Measurements from ENCODE around the gene SECISBP2L. TPM values are rescaled to one million over a fixed set of nuclear protein-coding genes. Genes with fewer than 3 reads are reported as not detected.

The SECISBP2L gene
- 5.2 TPM for polyA plus RNA-seq (2012; ENCODE audit: insufficient read depth, insufficient read length, low read depth)

GRCh38 chr15:49046220-49047102 lies at the start of gene SECISBP2L:
TSS of gene SECISBP2L (minus strand) at chr15:49046446. CDS start at chr15:49046299, 147 bp downstream.
- peak; percentile 94 for DNase-seq
- Histone ChIP-seq H3K4me3 (ENCODE audit: low read depth, low read length) (peak within 1 kb of the TSS; percentile 95), H3K36me3 (no peaks in the 10 kb centered on the region), H3K27me3 (no peaks in the 10 kb centered on the region), H3K4me1 (no peaks in the 10 kb centered on the region), H3K9me3 (no peaks in the 10 kb centered on the region)
- TF ChIP-seq CTCF (IDR thresholded peaks at IDR 0.05; ENCODE audit: low read depth, low read length) = peak; percentile 48

GRCh38 chr15:49094923-49095322 lies 48.7 kb upstream of the SECISBP2L start:
- no peak for TF ChIP-seq CTCF (IDR thresholded peaks at IDR 0.05; ENCODE audit: low read depth, low read length)
- no peaks in the 10 kb centered on the region for H3K27me3 ChIP-seq
- H3K4me1 ChIP-seq = no peaks in the 10 kb centered on the region
- no peaks in the 10 kb centered on the region for H3K36me3 ChIP-seq
- DNase-seq = no peak
- no peak overlapping the region for H3K4me3 ChIP-seq (ENCODE audit: low read depth, low read length)
- H3K9me3 ChIP-seq = no peaks in the 10 kb centered on the region

GRCh38 chr15:49093252-49094105 lies 47.2 kb upstream of the SECISBP2L start:
- Histone ChIP-seq H3K4me3 (ENCODE audit: low read depth, low read length) (no peak overlapping the region), H3K4me1 (no peaks in the 10 kb centered on the region; the same call in 1 of the 2 replicates), H3K36me3 (no peaks in the 10 kb centered on the region), H3K27me3 (no peaks in the 10 kb centered on the region), H3K9me3 (no peaks in the 10 kb centered on the region)
- DNase-seq = no peak
- TF ChIP-seq CTCF (IDR thresholded peaks at IDR 0.05; ENCODE audit: low read depth, low read length) = no peak

- no peak overlapping the region for H3K4me3 ChIP-seq (ENCODE audit: low read depth, low read length)
- no peaks in the 10 kb centered on the region for H3K9me3 ChIP-seq
- no peak for TF ChIP-seq CTCF (IDR thresholded peaks at IDR 0.05; ENCODE audit: low read depth, low read length)
- H3K27me3 ChIP-seq = no peaks in the 10 kb centered on the region
- no peak for DNase-seq
- no peaks in the 10 kb centered on the region; the same call in 1 of the 2 replicates for H3K4me1 ChIP-seq
- no peaks in the 10 kb centered on the region for H3K36me3 ChIP-seq
Observed at GRCh38 chr15:49088996-49089395, 42.8 kb upstream of the SECISBP2L start.

- no peaks in the 10 kb centered on the region; the same call in 1 of the 2 replicates for H3K4me1 ChIP-seq
- H3K27me3 ChIP-seq = no peaks in the 10 kb centered on the region
- H3K9me3 ChIP-seq = no peaks in the 10 kb centered on the region
- H3K4me3 ChIP-seq (ENCODE audit: low read depth, low read length) = no peak overlapping the region
- TF ChIP-seq CTCF (IDR thresholded peaks at IDR 0.05; ENCODE audit: low read depth, low read length) = no peak
- no peak for DNase-seq
- H3K36me3 ChIP-seq = no peaks in the 10 kb centered on the region
Observed at GRCh38 chr15:49085696-49086459, 39.6 kb upstream of the SECISBP2L start.

All from BE2C (cell line).